PC-3 (cell line): Measurements from ENCODE around the gene TDG. TPM values are rescaled to one million over a fixed set of nuclear protein-coding genes. Genes with fewer than 3 reads are reported as not detected.
A peak's percentile ranks its signal among the peaks of the same experiment; 100 is the strongest.

Experiments
- ATAC-seq: fragments of 200-7000 bp; cut with Tn5 transposase; 2 replicates; pipeline ENCODE4 v1.9.1; 2020; ENCODE audit warnings: mild to moderate bottlenecking, moderate library complexity
- Bru-seq: library from RNA; stranded (reverse); fragments of 400-500 nt; gene quantifications from one replicate; lab custom pipeline; 2021; lab: Mats Ljungman, UMichigan
- BruChase-seq, 2 experiments: library from RNA; stranded (reverse); fragments of 400-500 nt; gene quantifications; one replicate each; lab custom pipeline; 2021; lab: Mats Ljungman, UMichigan
- BruUV-seq: library from RNA; stranded (reverse); fragments of 400-500 nt; replicated peaks from 2 replicates; lab custom pipeline; 2021; lab: Mats Ljungman, UMichigan
- CTCF ChIA-PET: fragments of 300-600 bp; sonication (Branson Sonifier 250); formaldehyde crosslinking; loops from one replicate; lab custom pipeline; 2022; ENCODE audit warnings: antibody characterized with exemption; lab: Charles Lee
- POLR2A ChIA-PET: fragments of 300-600 bp; sonication (Branson Sonifier 250); formaldehyde crosslinking; loops from one replicate; lab custom pipeline; 2022; ENCODE audit warnings: antibody characterized with exemption; ENCODE audit not compliant: unreplicated experiment; lab: Charles Lee
- DNase-seq: peaks from one replicate; pipeline ENCODE4 v3.0.0-alpha.2; 2015
- H2AFZ ChIP-seq: fragments of 300-600 bp; sonication (generic); 2 replicates; pipeline ENCODE4 v1.6.0; 2016; ENCODE audit warnings: antibody characterized with exemption, low read length
- H3F3A ChIP-seq: fragments of 300-600 bp; sonication (generic); one replicate; pipeline ENCODE4 v1.6.0; 2017; ENCODE audit warnings: antibody characterized with exemption, low read length, control low read depth, mild to moderate bottlenecking; ENCODE audit not compliant: unreplicated experiment
- H3K27ac ChIP-seq: fragments of 300-600 bp; sonication (generic); 2 replicates; pipeline ENCODE4 v1.5.1; 2016; ENCODE audit warnings: mild to moderate bottlenecking, low read length
- H3K27me3 ChIP-seq: fragments of 300-600 bp; sonication (generic); 2 replicates; pipeline ENCODE4 v1.6.1; 2016; ENCODE audit warnings: low read length, mixed read lengths
- H3K36me3 ChIP-seq: fragments of 300-600 bp; sonication (generic); 2 replicates; pipeline ENCODE4 v1.6.1; 2016; ENCODE audit warnings: low read depth, mixed run types, low read length, mixed read lengths
- H3K4me1 ChIP-seq: fragments of 300-600 bp; sonication (generic); 2 replicates; pipeline ENCODE4 v1.5.1; 2016; ENCODE audit warnings: low read length; ENCODE audit not compliant: insufficient read depth
- H3K4me2 ChIP-seq: fragments of 300-600 bp; sonication (generic); 2 replicates; pipeline ENCODE4 v1.6.0; 2016; ENCODE audit warnings: low read length
- H3K4me3 ChIP-seq: fragments of 300-600 bp; sonication (generic); 2 replicates; pipeline ENCODE4 v1.5.1; 2016; ENCODE audit warnings: mild to moderate bottlenecking, low read length, mixed read lengths
- H3K79me2 ChIP-seq: fragments of 300-600 bp; sonication (generic); 2 replicates; pipeline ENCODE4 v1.6.1; 2017; ENCODE audit warnings: low read length, mixed read lengths
- H3K9ac ChIP-seq: fragments of 300-600 bp; sonication (generic); 2 replicates; pipeline ENCODE4 v1.6.0; 2016; ENCODE audit warnings: mild to moderate bottlenecking, low read length
- H3K9me2 ChIP-seq: fragments of 300-600 bp; sonication (generic); replicated peaks from 2 replicates; pipeline ENCODE4 v1.6.1; 2016; ENCODE audit warnings: mixed run types, low read length, mixed read lengths
- H3K9me3 ChIP-seq: fragments of 300-600 bp; sonication (generic); 2 replicates; pipeline ENCODE4 v1.6.1; 2016; ENCODE audit warnings: low read length, mixed read lengths
- H4K20me1 ChIP-seq: fragments of 300-600 bp; sonication (generic); 2 replicates; pipeline ENCODE4 v1.6.1; 2016; ENCODE audit warnings: low read length, mixed read lengths
- CTCF ChIP-seq: fragments of 300-600 bp; sonication (generic); conservative IDR thresholded peaks from 2 replicates; pipeline ENCODE4 v1.5.1; 2017; ENCODE audit warnings: antibody characterized with exemption, low read depth, mild to moderate bottlenecking, low read length
- EZH2 ChIP-seq: fragments of 300-600 bp; sonication (generic); IDR thresholded peaks from one replicate; pipeline ENCODE4 v1.6.1; 2017; ENCODE audit warnings: antibody characterized with exemption, mild to moderate bottlenecking, low read length; ENCODE audit not compliant: unreplicated experiment
- EZH2phosphoT487 ChIP-seq: fragments of 300-600 bp; sonication (generic); IDR thresholded peaks from 2 replicates; pipeline ENCODE4 v1.6.1; 2018; ENCODE audit warnings: mild to moderate bottlenecking, antibody characterized with exemption, low read length, borderline replicate concordance
- intact Hi-C: fragments of 100-400 bp; cut with micrococcal nuclease; formaldehyde crosslinking; loops from 2 replicates; pipeline ENCODE4 v1.9.0; 2023
- long read RNA-seq: library from polyadenylated mRNA; unstranded; transcript quantifications from one replicate; pipeline ENCODE4 v2.0.0, GENCODE V29; 2021; ENCODE audit not compliant: unreplicated experiment
- total RNA-seq: library from RNA; depleted of rRNA; stranded (reverse); fragments of >200 nt; gene quantifications from 2 replicates; pipeline ENCODE4 v1.2.3, GENCODE V29; 2014; rRNA removed

The TDG gene
- 35.0 and 45.6 TPM in 2 replicates for total RNA-seq
- percentile 93 among the genes with signal in this experiment for Bru-seq, nascent RNA
- percentile 93 among the genes with signal in this experiment for BruChase-seq, experiment 1, labeled RNA remaining after a 6-hour chase
- percentile 95 among the genes with signal in this experiment for BruChase-seq, experiment 2, labeled RNA remaining after a 2-hour chase
- long read RNA-seq, transcript TDG-208 (3 exons, 1,139 nt): minor isoform, 6 of 53 reads
- long read RNA-seq, transcript TDG-202 (10 exons, 3,251 nt): major isoform, 24 of 53 reads
- long read RNA-seq, partial matches to known transcripts: 7 of 53 reads
- long read RNA-seq, other reads (novel, unspliced or antisense): 12 of 53 reads

GRCh38 chr12:103965590-103966504 is at the start of gene TDG:
Gene TDG, plus strand, starts transcription at chr12:103965872. Its CDS starts 166 bp downstream, at chr12:103966038.
- no TSS peak for BruUV-seq
- peak within 1 kb of the TSS; percentile 72 for H3K27ac ChIP-seq
- peak within 1 kb of the TSS; percentile 93 for H2AFZ ChIP-seq
- H3K27me3 ChIP-seq: no peaks in the 10 kb centered on the region
- peak; percentile 99 for DNase-seq
- ChIA-PET POLR2A (interaction anchor here (0.6 to 1.3 kb wide), 5 partner anchors 9 to 1116 kb away, joined by 3 to 8 read pairs (median 5); partner anchors contain the start of genes HSP90B1 and NFYB), CTCF (interaction anchor here (0.5 kb wide), 1 partner anchor 1126 kb away, joined by 4 read pairs; no protein-coding TSS in a partner anchor)
- H4K20me1 ChIP-seq: peaks cover 30% of the 10 kb centered on the region; the same call in 1 of the 2 replicates
- TF ChIP-seq EZH2phosphoT487: no peak
- TF ChIP-seq CTCF: no peak
- TF ChIP-seq EZH2: no peak
- peaks cover 2% of the 10 kb centered on the region; the same call in 1 of the 2 replicates for H3K36me3 ChIP-seq
- H3K79me2 ChIP-seq: peaks cover 74% of the 10 kb centered on the region
- intact Hi-C loops: loop anchor here (1.0 to 10.0 kb wide), 4 partner anchors 9 to 1139 kb away; partner anchors contain the start of gene WASHC4
- peak within 1 kb of the TSS; percentile 91 for H3K4me3 ChIP-seq
- H3K9me3 ChIP-seq: no peaks in the 10 kb centered on the region
- ATAC-seq: peak; percentile 95
- no peaks in the 10 kb centered on the region for H3F3A ChIP-seq
- peaks cover 36% of the 10 kb centered on the region for H3K4me1 ChIP-seq
- H3K9me2 ChIP-seq: no peaks in the 10 kb centered on the region
- H3K4me2 ChIP-seq: peak within 1 kb of the TSS; percentile 97
- peak within 1 kb of the TSS; percentile 94 for H3K9ac ChIP-seq

- Histone ChIP-seq H3K9ac (no peak overlapping the region), H3F3A (no peaks in the 10 kb centered on the region), H3K27me3 (no peaks in the 10 kb centered on the region), H3K4me3 (no peak overlapping the region), H4K20me1 (no peaks in the 10 kb centered on the region), H3K27ac (no peak overlapping the region), H3K9me3 (0 out of 2 replicates have a peak, but pooled peaks cover 5% of the 10 kb centered on the region), H3K79me2 (no peaks in the 10 kb centered on the region), H3K36me3 (no peaks in the 10 kb centered on the region), H3K4me2 (no peak overlapping the region), H3K9me2 (no peaks in the 10 kb centered on the region), H3K4me1 (no peaks in the 10 kb centered on the region), H2AFZ (no peak overlapping the region)
- no peak for ATAC-seq
- ChIA-PET POLR2A (no interaction called here), CTCF (no interaction called here)
- BruUV-seq: no TSS peak
- TF ChIP-seq CTCF: no peak
- DNase-seq: no peak
- intact Hi-C loops: no loop called here
Observed at GRCh38 chr12:103917873-103918272, 47.8 kb upstream of the TDG start.
